Suprapubic skin (tissue), 4 donors: ENCODE results near the gene CST3.

Experiments
- EP300 ChIP-seq: sonication (generic); formaldehyde crosslinking; IDR thresholded peaks from one replicate; pipeline ENCODE4 v1.6.1; 2017; ENCODE audit warnings: antibody characterized with exemption
- POLR2A ChIP-seq, 2 donors: fragments of 450-650 bp; IDR thresholded peaks; one replicate each; pipeline ENCODE4 v1.6.1; 2017; ENCODE audit warnings: antibody characterized with exemption in 2 of 2, mild to moderate bottlenecking in 2 of 2, moderate library complexity in 2 of 2
- POLR2AphosphoS5 ChIP-seq, 3 donors: sonication (generic); formaldehyde crosslinking; IDR thresholded peaks; one replicate each; pipeline ENCODE4 v1.6.1; 2017; ENCODE audit warnings: antibody characterized with exemption in 3 of 3
- TF ChIP-seq, protein P1 (sequence below), 2 donors: fragments of 200-600 bp in 1 of 2; fragments of 450-650 bp in 1 of 2; sonication (generic) in 1 of 2; IDR thresholded peaks; one replicate each; pipeline ENCODE4 v1.5.1; 2016 to 2019; ENCODE audit warnings: antibody characterized with exemption in 2 of 2, mild to moderate bottlenecking in 1 of 2, moderate library complexity in 1 of 2

DNA sequence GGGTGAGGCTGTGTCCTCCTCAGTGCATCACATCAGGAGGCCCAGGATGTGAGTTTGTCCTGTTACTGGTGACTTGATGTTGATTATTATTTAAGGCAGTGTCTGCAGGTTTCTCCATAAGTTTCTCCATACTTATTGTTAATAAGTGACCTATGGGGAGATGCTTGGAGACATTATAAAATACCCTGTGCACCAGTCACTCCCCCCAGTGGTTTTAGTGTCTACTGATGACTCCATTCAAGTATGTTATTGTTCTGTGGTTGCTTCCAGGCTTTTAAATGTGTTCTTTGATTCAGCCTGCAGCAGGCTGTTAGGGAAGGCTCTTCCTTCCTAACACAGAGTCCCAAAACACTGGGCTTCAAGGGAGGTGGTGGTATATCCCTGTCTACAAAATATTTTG lies 14.6 kb upstream of the CST3 start:
- TF ChIP-seq, protein P1, sequence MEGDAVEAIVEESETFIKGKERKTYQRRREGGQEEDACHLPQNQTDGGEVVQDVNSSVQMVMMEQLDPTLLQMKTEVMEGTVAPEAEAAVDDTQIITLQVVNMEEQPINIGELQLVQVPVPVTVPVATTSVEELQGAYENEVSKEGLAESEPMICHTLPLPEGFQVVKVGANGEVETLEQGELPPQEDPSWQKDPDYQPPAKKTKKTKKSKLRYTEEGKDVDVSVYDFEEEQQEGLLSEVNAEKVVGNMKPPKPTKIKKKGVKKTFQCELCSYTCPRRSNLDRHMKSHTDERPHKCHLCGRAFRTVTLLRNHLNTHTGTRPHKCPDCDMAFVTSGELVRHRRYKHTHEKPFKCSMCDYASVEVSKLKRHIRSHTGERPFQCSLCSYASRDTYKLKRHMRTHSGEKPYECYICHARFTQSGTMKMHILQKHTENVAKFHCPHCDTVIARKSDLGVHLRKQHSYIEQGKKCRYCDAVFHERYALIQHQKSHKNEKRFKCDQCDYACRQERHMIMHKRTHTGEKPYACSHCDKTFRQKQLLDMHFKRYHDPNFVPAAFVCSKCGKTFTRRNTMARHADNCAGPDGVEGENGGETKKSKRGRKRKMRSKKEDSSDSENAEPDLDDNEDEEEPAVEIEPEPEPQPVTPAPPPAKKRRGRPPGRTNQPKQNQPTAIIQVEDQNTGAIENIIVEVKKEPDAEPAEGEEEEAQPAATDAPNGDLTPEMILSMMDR (IDR thresholded peaks at IDR 0.05), result no peak
- TF ChIP-seq POLR2A (IDR thresholded peaks at IDR 0.05), result no peak
- no peak for TF ChIP-seq POLR2AphosphoS5 (IDR thresholded peaks at IDR 0.05)
- no peak for TF ChIP-seq EP300
